HL-60 (cell line): ENCODE data around the gene ZCCHC24.
"Not testable (repeated sequence)": the region's sequence is repeated elsewhere in the genome, so short reads cannot be mapped to it uniquely, and the experiment has no call there.

Source experiments
- DNase-seq, 2 experiments: peaks; one replicate each; pipeline ENCODE4 v3.0.0-alpha.2; 2010 to 2020; ENCODE audit warnings: low read depth in 1 of 2, low spot score in 1 of 2
- H3K27ac ChIP-seq: fragments of 250-450 bp; sonication (Bioruptor Pico); replicated peaks from 2 replicates; pipeline ENCODE4 v1.5.1; 2020; ENCODE audit warnings: mild to moderate bottlenecking, moderate library complexity
- H3K27me3 ChIP-seq: fragments of 250-450 bp; sonication (Bioruptor Pico); 2 replicates; pipeline ENCODE4 v1.5.1; 2021; ENCODE audit warnings: mild to moderate bottlenecking, moderate library complexity; ENCODE audit not compliant: insufficient read depth, poor library complexity, severe bottlenecking
- H3K4me3 ChIP-seq: replicated peaks from 2 replicates; pipeline ENCODE4 v1.5.1; 2011; ENCODE audit warnings: mild to moderate bottlenecking, control low read depth, low read length; ENCODE audit not compliant: insufficient read depth
- CTCF ChIP-seq: IDR thresholded peaks from one replicate; pipeline ENCODE4 v1.5.1; 2011; ENCODE audit warnings: low read length, control low read depth, inconsistent platforms; ENCODE audit not compliant: insufficient read depth
- GABPA ChIP-seq: IDR thresholded peaks from 2 replicates; pipeline ENCODE4 v1.6.1; 2012; ENCODE audit warnings: low read depth
- POLR2AphosphoS5 ChIP-seq: IDR thresholded peaks from 2 replicates; pipeline ENCODE4 v1.6.1; 2012; ENCODE audit warnings: low read depth
- SPI1 ChIP-seq: IDR thresholded peaks from 2 replicates; pipeline ENCODE4 v1.6.1; 2012; ENCODE audit warnings: low read depth, mild to moderate bottlenecking, borderline replicate concordance
- TF ChIP-seq, protein P1 (sequence below): IDR thresholded peaks from 2 replicates; pipeline ENCODE4 v1.6.1; 2012; ENCODE audit warnings: low read depth; ENCODE audit not compliant: insufficient replicate concordance

Gene ZCCHC24

GRCh38 chr10:79447911-79448731, 2.7 kb upstream of the ZCCHC24 start:
- peaks cover 3% of the 10 kb centered on the region for H3K27me3 ChIP-seq
- TF ChIP-seq SPI1 (no peak), CTCF (no peak), POLR2AphosphoS5 (no peak), GABPA (no peak)
- TF ChIP-seq, protein P1, sequence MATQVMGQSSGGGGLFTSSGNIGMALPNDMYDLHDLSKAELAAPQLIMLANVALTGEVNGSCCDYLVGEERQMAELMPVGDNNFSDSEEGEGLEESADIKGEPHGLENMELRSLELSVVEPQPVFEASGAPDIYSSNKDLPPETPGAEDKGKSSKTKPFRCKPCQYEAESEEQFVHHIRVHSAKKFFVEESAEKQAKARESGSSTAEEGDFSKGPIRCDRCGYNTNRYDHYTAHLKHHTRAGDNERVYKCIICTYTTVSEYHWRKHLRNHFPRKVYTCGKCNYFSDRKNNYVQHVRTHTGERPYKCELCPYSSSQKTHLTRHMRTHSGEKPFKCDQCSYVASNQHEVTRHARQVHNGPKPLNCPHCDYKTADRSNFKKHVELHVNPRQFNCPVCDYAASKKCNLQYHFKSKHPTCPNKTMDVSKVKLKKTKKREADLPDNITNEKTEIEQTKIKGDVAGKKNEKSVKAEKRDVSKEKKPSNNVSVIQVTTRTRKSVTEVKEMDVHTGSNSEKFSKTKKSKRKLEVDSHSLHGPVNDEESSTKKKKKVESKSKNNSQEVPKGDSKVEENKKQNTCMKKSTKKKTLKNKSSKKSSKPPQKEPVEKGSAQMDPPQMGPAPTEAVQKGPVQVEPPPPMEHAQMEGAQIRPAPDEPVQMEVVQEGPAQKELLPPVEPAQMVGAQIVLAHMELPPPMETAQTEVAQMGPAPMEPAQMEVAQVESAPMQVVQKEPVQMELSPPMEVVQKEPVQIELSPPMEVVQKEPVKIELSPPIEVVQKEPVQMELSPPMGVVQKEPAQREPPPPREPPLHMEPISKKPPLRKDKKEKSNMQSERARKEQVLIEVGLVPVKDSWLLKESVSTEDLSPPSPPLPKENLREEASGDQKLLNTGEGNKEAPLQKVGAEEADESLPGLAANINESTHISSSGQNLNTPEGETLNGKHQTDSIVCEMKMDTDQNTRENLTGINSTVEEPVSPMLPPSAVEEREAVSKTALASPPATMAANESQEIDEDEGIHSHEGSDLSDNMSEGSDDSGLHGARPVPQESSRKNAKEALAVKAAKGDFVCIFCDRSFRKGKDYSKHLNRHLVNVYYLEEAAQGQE, result no peak
- DNase-seq, result no peak
- H3K4me3 ChIP-seq, result no peak overlapping the region
- no peak overlapping the region for H3K27ac ChIP-seq

- not testable (repeated sequence) for DNase-seq, H3K27ac ChIP-seq, H3K4me3 ChIP-seq, H3K27me3 ChIP-seq
These were observed 1.8 kb upstream of the ZCCHC24 start for GRCh38 chr10:79447249-79447648.

DNA sequence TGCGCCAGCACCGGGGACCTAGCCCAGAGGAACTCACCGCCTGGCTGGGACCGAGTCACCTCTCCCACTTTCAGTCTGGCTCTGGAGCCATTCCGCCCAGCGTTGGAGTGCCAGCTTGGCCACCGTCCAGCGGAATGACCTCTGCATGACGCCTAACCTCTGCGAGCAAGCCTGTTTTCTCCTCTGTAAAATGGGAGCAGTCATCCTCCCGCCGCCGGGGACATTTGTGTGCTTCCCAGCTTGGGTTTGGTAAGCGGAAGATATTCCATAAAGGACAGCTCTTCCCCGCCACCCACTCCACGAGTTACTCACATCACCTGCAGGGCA, 1.3 kb upstream of the ZCCHC24 start:
- no peak for TF ChIP-seq GABPA
- no peak for TF ChIP-seq CTCF
- no peak for TF ChIP-seq SPI1
- no peak for TF ChIP-seq POLR2AphosphoS5
- TF ChIP-seq, protein P1, result no peak
- H3K27ac ChIP-seq, result no peak overlapping the region

DNA sequence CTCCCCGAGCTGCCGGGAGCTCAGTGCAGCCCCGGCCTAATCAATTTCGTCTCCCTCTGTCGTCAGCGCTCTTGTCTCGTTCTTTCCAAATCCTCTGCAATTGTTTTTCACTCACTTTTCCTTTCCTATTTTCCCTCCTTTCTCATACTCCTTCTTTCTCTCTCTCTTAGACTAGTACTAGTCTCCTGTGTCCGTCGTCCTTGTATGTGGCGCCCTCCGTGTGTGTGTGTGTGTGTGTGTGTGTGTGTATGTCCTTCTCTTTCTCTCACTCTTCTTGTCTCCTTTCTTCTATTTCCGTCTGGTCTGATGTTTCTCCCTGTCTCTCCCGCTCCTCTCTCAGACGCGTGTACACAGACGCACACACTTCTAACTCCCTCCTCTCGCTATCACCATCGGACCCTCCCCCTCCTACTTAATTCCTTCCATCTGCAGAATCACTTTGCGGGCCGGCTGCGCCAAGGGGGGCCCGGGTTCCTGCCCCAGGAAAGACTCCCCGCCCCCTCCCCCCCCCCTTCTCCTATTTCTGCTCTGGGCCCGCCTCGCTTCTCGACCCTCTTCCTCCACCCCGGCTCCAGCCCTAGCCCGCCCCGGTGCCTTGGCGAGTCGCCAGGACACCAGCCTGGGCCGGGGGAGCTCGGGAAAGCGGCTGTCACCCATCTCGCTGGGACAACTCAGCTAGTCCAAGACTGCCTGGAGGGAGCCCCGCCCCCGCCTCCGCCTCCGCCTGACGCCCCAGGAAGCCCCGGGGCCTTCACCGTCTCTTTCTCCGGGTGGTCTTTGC, 743 bp upstream of the ZCCHC24 start:
- DNase-seq, result no peak
- TF ChIP-seq POLR2AphosphoS5, result no peak
- no peak for TF ChIP-seq CTCF
- no peak for TF ChIP-seq SPI1
- no peak for TF ChIP-seq GABPA
- TF ChIP-seq, protein P1, result no peak
- peaks cover 3% of the 10 kb centered on the region for H3K27me3 ChIP-seq
- peak overlapping the region; percentile 63 for H3K4me3 ChIP-seq
- H3K27ac ChIP-seq, result no peak overlapping the region

More for the DNA sequence above, 1.3 kb upstream of the ZCCHC24 start:
- DNase-seq, result no peak
- peaks cover 3% of the 10 kb centered on the region for H3K27me3 ChIP-seq
- no peak overlapping the region; the same call in 1 of the 2 replicates for H3K4me3 ChIP-seq
